PC-9 (cell line): ENCODE measurements around the gene TMEM272.

Source experiments
- CTCF ChIP-seq: fragments of 200-600 bp; sonication (generic); conservative IDR thresholded peaks from 2 replicates; pipeline ENCODE4 v1.6.1; 2017; ENCODE audit warnings: mixed run types, antibody characterized with exemption, mild to moderate bottlenecking, moderate library complexity
- EZH2 ChIP-seq: fragments of 200-600 bp; sonication (generic); IDR thresholded peaks from 2 replicates; pipeline ENCODE4 v1.8.0; 2017; ENCODE audit warnings: antibody characterized with exemption, low read depth

- TF ChIP-seq CTCF (no peak), EZH2 (no peak)
Measured at GRCh38 chr13:51874651-51875050, 29.7 kb upstream of the TMEM272 start.
